HepG2 (cell line): ENCODE results near the gene TSC22D4. TPM values are rescaled to one million over a fixed set of nuclear protein-coding genes. Genes with fewer than 3 reads are reported as not detected.

Source experiments
- ASH2L ChIP-seq: fragments of 300-600, 200-600 bp; sonication (generic); IDR thresholded peaks from 2 replicates; pipeline ENCODE4 v1.7.0; 2017; ENCODE audit warnings: low read depth, mild to moderate bottlenecking, moderate library complexity, mixed read lengths, low read length; ENCODE audit not compliant: insufficient read length
- BRD4 ChIP-seq: sonication (generic); formaldehyde crosslinking; IDR thresholded peaks from 2 replicates; pipeline ENCODE4 v1.4.0; 2020; ENCODE audit warnings: missing genetic modification reagents
- CBFB ChIP-seq: sonication (generic); formaldehyde crosslinking; IDR thresholded peaks from 2 replicates; pipeline ENCODE4 v1.4.0; 2020; ENCODE audit warnings: missing genetic modification reagents
- CBX1 ChIP-seq: IDR thresholded peaks from one replicate; pipeline ENCODE4 v1.6.1; 2016; ENCODE audit warnings: antibody characterized with exemption, low read depth
- ETV6 ChIP-seq: sonication (generic); formaldehyde crosslinking; conservative IDR thresholded peaks from 2 replicates; pipeline ENCODE4 v1.4.0; 2020; ENCODE audit warnings: missing genetic modification reagents
- HHEX ChIP-seq: IDR thresholded peaks from 2 replicates; pipeline ENCODE4 v1.6.1; 2016; ENCODE audit warnings: control low read depth
- HOXA7 ChIP-seq: sonication (generic); formaldehyde crosslinking; IDR thresholded peaks from 2 replicates; pipeline ENCODE4 v1.8.1; 2022; ENCODE audit warnings: mild to moderate bottlenecking, missing genetic modification reagents, moderate library complexity
- MEIS1 ChIP-seq: sonication (generic); formaldehyde crosslinking; IDR thresholded peaks from 2 replicates; pipeline ENCODE4 v1.9.0; 2021; ENCODE audit warnings: mild to moderate bottlenecking, missing genetic modification reagents, moderate library complexity, borderline replicate concordance
- NCOA1 ChIP-seq: sonication (generic); formaldehyde crosslinking; IDR thresholded peaks from 2 replicates; pipeline ENCODE4 v1.9.0; 2021; ENCODE audit warnings: missing genetic modification reagents
- NFE2 ChIP-seq: sonication (generic); formaldehyde crosslinking; IDR thresholded peaks from 2 replicates; pipeline ENCODE4 v1.4.0; 2020; ENCODE audit warnings: missing genetic modification reagents
- PHF8 ChIP-seq: sonication (generic); formaldehyde crosslinking; IDR thresholded peaks from 2 replicates; pipeline ENCODE4 v1.5.0; 2020; ENCODE audit warnings: missing genetic modification reagents
- SOX5 ChIP-seq: IDR thresholded peaks from 2 replicates; pipeline ENCODE4 v1.6.1; 2016; ENCODE audit warnings: borderline replicate concordance
- STAG1 ChIP-seq: sonication (generic); formaldehyde crosslinking; IDR thresholded peaks from 2 replicates; pipeline ENCODE4 v1.4.0; 2020; ENCODE audit warnings: missing genetic modification reagents
- TEAD3 ChIP-seq: optimal IDR thresholded peaks from 2 replicates; pipeline ENCODE3; 2016; ENCODE audit warnings: borderline replicate concordance
- TRIM24 ChIP-seq: sonication (generic); formaldehyde crosslinking; IDR thresholded peaks from 2 replicates; pipeline ENCODE4 v1.8.0; 2022; ENCODE audit warnings: mild to moderate bottlenecking, missing genetic modification reagents
- U2AF1 ChIP-seq: fragments of 200-400 bp; formaldehyde crosslinking; optimal IDR thresholded peaks from 2 replicates; pipeline ENCODE3; 2017; ENCODE audit warnings: mild to moderate bottlenecking, low read depth, low read length
- ZNF343 ChIP-seq: sonication (generic); formaldehyde crosslinking; IDR thresholded peaks from 2 replicates; pipeline ENCODE4 v1.4.0; 2020; ENCODE audit warnings: mild to moderate bottlenecking, missing genetic modification reagents
- ZNF766 ChIP-seq: sonication (generic); formaldehyde crosslinking; IDR thresholded peaks from 2 replicates; pipeline ENCODE4 v1.5.0; 2020; ENCODE audit warnings: missing genetic modification reagents, borderline replicate concordance
- polyA plus RNA-seq, 8 experiments: library from polyadenylated mRNA; depleted of rRNA in 3 of 8; stranded (reverse) in 7 of 8; unstranded in 1 of 8; fragments of >200 nt; fragmentation: Illumina TruSeq in 4 of 8; extraction: Trizol in 4 of 8; gene quantifications; 2 replicates each; pipeline versions ENCODE4 v1.2.1 to v1.2.3, GENCODE V29; 2011 to 2016; ENCODE audit warnings: low read depth in 4 of 8, missing spikeins in 1 of 8, mixed read lengths in 1 of 8; ENCODE audit not compliant: insufficient read depth in 1 of 8
- total RNA-seq, 5 experiments: library from RNA; depleted of rRNA; stranded (reverse); fragments of >200 nt; fragmentation: Illumina TruSeq; extraction: Trizol; gene quantifications; 2 replicates each; pipeline ENCODE4 v1.2.3, GENCODE V29; 2016; ENCODE audit warnings: low read depth in 1 of 5
- TF ChIP-seq, protein P1 (sequence below): sonication (generic); formaldehyde crosslinking; IDR thresholded peaks from 2 replicates; pipeline ENCODE4 v1.5.0; 2020; ENCODE audit warnings: missing genetic modification reagents
- TF ChIP-seq, protein P2 (sequence below): sonication (generic); formaldehyde crosslinking; IDR thresholded peaks from 2 replicates; pipeline ENCODE4 v1.4.0; 2020; ENCODE audit warnings: missing genetic modification reagents
- TF ChIP-seq, protein P3 (sequence below): sonication (generic); formaldehyde crosslinking; IDR thresholded peaks from 2 replicates; pipeline ENCODE4 v1.8.0; 2022; ENCODE audit warnings: mild to moderate bottlenecking, missing genetic modification reagents, moderate library complexity
- TF ChIP-seq, protein P4 (sequence below): sonication (generic); formaldehyde crosslinking; IDR thresholded peaks from 2 replicates; pipeline ENCODE4 v1.8.0; 2022; ENCODE audit warnings: mild to moderate bottlenecking, missing genetic modification reagents, moderate library complexity
- TF ChIP-seq, protein P5 (sequence below): sonication (generic); formaldehyde crosslinking; conservative IDR thresholded peaks from 2 replicates; pipeline ENCODE4 v1.5.0; 2020; ENCODE audit warnings: missing genetic modification reagents
- TF ChIP-seq, protein P6 (sequence below): IDR thresholded peaks from 2 replicates; pipeline ENCODE4 v1.6.1; 2016; ENCODE audit warnings: missing compliant biosample characterization, missing genetic modification reagents, borderline replicate concordance

Gene TSC22D4
- total and polyA plus RNA-seq, 2 of the 13 experiments (the other 11 are each of a cell fraction or from before 2014, with no cell fraction given): 7.7 to 8.7 TPM

DNA sequence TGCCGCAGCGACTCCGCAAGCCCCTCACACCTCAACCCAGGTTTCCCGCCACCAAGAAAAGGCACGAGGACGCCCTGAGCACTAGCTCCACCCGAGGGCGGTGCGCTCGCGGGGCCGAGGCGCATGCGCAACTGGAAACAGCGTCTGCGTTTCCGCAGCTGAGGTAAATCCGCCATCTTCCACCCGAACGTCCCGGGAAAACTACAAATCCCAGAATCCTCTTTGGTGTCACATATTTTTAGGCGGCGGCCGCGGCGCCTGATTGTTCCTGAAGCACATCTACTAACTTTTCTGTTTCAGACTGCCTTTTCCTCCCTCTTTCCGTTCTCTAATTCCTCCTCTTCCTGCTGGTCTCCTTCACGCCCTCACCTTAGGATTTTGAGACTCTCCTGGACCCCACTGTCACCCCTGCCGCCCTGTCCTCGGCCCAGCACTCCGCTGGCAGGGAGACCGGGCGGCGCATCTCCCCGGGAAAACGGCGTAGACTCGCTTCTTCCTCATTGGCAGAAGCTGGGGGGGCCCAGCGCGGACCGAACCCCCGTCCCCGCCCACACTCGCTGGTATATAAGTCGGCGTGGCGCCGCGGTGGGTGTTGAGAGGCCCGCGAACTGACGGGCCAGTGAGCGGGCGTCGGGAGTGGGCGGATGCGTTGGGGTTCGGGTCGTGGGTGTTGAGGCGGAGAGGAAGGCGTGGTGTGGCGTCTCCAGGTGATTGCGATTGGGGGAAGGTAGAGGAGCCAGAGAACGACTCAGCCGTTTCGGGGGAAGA, 50.6 kb downstream of the TSC22D4 start, which contains the start of gene ZCWPW1 (continued):
- TF ChIP-seq, protein P1, sequence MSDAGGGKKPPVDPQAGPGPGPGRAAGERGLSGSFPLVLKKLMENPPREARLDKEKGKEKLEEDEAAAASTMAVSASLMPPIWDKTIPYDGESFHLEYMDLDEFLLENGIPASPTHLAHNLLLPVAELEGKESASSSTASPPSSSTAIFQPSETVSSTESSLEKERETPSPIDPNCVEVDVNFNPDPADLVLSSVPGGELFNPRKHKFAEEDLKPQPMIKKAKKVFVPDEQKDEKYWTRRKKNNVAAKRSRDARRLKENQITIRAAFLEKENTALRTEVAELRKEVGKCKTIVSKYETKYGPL (CRISPR knock-in tag): 0 out of 2 replicates have a peak, but pooled peaks have one; percentile 56
- TF ChIP-seq TEAD3 (CRISPR knock-in tag) (peak; percentile 4), HHEX (CRISPR knock-in tag) (no peak), ASH2L (peak; percentile 74), ZNF343 (no peak), SOX5 (CRISPR knock-in tag) (no peak), CBFB (CRISPR knock-in tag) (no peak; the same call in 1 of the 2 replicates), TRIM24 (CRISPR knock-in tag) (no peak), PHF8 (CRISPR knock-in tag) (peak; percentile 83), CBX1 (peak; percentile 46), STAG1 (peak; percentile 6; the same call in 1 of the 2 replicates), HOXA7 (no peak), NFE2 (no peak), NCOA1 (CRISPR knock-in tag) (peak; percentile 83), ZNF766 (CRISPR knock-in tag) (peak; percentile 8), ETV6 (CRISPR knock-in tag) (no peak), MEIS1 (CRISPR knock-in tag) (0 out of 2 replicates have a peak, but pooled peaks have one; percentile 8), BRD4 (peak; percentile 75; the same call in 1 of the 2 replicates), U2AF1 (no peak)
- TF ChIP-seq, protein P2, sequence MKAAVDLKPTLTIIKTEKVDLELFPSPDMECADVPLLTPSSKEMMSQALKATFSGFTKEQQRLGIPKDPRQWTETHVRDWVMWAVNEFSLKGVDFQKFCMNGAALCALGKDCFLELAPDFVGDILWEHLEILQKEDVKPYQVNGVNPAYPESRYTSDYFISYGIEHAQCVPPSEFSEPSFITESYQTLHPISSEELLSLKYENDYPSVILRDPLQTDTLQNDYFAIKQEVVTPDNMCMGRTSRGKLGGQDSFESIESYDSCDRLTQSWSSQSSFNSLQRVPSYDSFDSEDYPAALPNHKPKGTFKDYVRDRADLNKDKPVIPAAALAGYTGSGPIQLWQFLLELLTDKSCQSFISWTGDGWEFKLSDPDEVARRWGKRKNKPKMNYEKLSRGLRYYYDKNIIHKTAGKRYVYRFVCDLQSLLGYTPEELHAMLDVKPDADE (CRISPR knock-in tag): peak; percentile 26; the same call in 1 of the 2 replicates
- TF ChIP-seq, protein P3, sequence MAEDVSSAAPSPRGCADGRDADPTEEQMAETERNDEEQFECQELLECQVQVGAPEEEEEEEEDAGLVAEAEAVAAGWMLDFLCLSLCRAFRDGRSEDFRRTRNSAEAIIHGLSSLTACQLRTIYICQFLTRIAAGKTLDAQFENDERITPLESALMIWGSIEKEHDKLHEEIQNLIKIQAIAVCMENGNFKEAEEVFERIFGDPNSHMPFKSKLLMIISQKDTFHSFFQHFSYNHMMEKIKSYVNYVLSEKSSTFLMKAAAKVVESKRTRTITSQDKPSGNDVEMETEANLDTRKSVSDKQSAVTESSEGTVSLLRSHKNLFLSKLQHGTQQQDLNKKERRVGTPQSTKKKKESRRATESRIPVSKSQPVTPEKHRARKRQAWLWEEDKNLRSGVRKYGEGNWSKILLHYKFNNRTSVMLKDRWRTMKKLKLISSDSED: peak; percentile 47; the same call in 1 of the 2 replicates
- TF ChIP-seq, protein P4, sequence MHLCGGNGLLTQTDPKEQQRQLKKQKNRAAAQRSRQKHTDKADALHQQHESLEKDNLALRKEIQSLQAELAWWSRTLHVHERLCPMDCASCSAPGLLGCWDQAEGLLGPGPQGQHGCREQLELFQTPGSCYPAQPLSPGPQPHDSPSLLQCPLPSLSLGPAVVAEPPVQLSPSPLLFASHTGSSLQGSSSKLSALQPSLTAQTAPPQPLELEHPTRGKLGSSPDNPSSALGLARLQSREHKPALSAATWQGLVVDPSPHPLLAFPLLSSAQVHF (CRISPR knock-in tag): peak; percentile 79; the same call in 1 of the 2 replicates
- TF ChIP-seq, protein P5, sequence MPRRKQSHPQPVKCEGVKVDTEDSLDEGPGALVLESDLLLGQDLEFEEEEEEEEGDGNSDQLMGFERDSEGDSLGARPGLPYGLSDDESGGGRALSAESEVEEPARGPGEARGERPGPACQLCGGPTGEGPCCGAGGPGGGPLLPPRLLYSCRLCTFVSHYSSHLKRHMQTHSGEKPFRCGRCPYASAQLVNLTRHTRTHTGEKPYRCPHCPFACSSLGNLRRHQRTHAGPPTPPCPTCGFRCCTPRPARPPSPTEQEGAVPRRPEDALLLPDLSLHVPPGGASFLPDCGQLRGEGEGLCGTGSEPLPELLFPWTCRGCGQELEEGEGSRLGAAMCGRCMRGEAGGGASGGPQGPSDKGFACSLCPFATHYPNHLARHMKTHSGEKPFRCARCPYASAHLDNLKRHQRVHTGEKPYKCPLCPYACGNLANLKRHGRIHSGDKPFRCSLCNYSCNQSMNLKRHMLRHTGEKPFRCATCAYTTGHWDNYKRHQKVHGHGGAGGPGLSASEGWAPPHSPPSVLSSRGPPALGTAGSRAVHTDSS (CRISPR knock-in tag): 0 out of 2 replicates have a peak, but pooled peaks have one; percentile 67
- TF ChIP-seq, protein P6, sequence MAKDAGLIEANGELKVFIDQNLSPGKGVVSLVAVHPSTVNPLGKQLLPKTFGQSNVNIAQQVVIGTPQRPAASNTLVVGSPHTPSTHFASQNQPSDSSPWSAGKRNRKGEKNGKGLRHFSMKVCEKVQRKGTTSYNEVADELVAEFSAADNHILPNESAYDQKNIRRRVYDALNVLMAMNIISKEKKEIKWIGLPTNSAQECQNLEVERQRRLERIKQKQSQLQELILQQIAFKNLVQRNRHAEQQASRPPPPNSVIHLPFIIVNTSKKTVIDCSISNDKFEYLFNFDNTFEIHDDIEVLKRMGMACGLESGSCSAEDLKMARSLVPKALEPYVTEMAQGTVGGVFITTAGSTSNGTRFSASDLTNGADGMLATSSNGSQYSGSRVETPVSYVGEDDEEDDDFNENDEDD: peak; percentile 99
